Calu3 (cell line): ENCODE results near the gene MOCS1. TPM values are rescaled to one million over a fixed set of nuclear protein-coding genes. Genes with fewer than 3 reads are reported as not detected.

Experiments
- BruUV-seq: library from RNA; stranded (reverse); fragments of 400-500 nt; replicated peaks from 2 replicates; lab custom pipeline; 2021; lab: Mats Ljungman, UMichigan
- CTCF ChIA-PET: fragments of 300-600 bp; sonication (Branson Sonifier 250); formaldehyde crosslinking; loops from one replicate; lab custom pipeline; 2022; ENCODE audit warnings: antibody characterized with exemption; lab: Charles Lee
- DNase-seq: peaks from one replicate; pipeline ENCODE4 v3.0.0; 2022
- H3K27ac Mint-ChIP-seq: one replicate; pipeline ENCODE4 v1.8.0; 2022; ENCODE audit warnings: mixed read lengths; ENCODE audit not compliant: unreplicated experiment
- H3K27me3 Mint-ChIP-seq: one replicate; pipeline ENCODE4 v1.8.0; 2022; ENCODE audit warnings: mixed read lengths; ENCODE audit not compliant: unreplicated experiment
- H3K36me3 Mint-ChIP-seq: one replicate; pipeline ENCODE4 v1.8.0; 2022; ENCODE audit warnings: mild to moderate bottlenecking, moderate library complexity, mixed read lengths; ENCODE audit not compliant: insufficient read depth, unreplicated experiment
- H3K4me1 Mint-ChIP-seq: one replicate; pipeline ENCODE4 v1.8.0; 2022; ENCODE audit warnings: mild to moderate bottlenecking, low read depth, mixed read lengths; ENCODE audit not compliant: unreplicated experiment
- H3K4me3 Mint-ChIP-seq: one replicate; pipeline ENCODE4 v1.8.0; 2022; ENCODE audit warnings: mild to moderate bottlenecking, low read depth, moderate library complexity, mixed read lengths; ENCODE audit not compliant: unreplicated experiment
- H3K9me3 Mint-ChIP-seq: one replicate; pipeline ENCODE4 v1.8.0; 2022; ENCODE audit warnings: low read depth, mixed read lengths; ENCODE audit not compliant: unreplicated experiment
- intact Hi-C: fragments of 100-400 bp; cut with micrococcal nuclease; formaldehyde crosslinking; loops from one replicate; pipeline ENCODE4 v1.10.0; 2022; ENCODE audit not compliant: unreplicated experiment
- total RNA-seq: library from RNA; stranded (reverse); gene quantifications from 2 replicates; pipeline ENCODE4 v1.2.3, GENCODE V29; 2022
- TF ChIP-seq, protein P1 (sequence below): fragments of 200-600 bp; IDR thresholded peaks from one replicate; pipeline ENCODE4 v1.8.0; 2022; ENCODE audit warnings: antibody characterized with exemption; ENCODE audit not compliant: unreplicated experiment

The MOCS1 gene
- total RNA-seq, 1 experiment from 2014 or later, result 2.5 TPM

- no peaks in the 10 kb centered on the region for H3K4me1 Mint-ChIP-seq
- BruUV-seq, result no TSS peak
- intact Hi-C loops, result no loop called here
- H3K27ac Mint-ChIP-seq, result no peak overlapping the region
- TF ChIP-seq, protein P1, sequence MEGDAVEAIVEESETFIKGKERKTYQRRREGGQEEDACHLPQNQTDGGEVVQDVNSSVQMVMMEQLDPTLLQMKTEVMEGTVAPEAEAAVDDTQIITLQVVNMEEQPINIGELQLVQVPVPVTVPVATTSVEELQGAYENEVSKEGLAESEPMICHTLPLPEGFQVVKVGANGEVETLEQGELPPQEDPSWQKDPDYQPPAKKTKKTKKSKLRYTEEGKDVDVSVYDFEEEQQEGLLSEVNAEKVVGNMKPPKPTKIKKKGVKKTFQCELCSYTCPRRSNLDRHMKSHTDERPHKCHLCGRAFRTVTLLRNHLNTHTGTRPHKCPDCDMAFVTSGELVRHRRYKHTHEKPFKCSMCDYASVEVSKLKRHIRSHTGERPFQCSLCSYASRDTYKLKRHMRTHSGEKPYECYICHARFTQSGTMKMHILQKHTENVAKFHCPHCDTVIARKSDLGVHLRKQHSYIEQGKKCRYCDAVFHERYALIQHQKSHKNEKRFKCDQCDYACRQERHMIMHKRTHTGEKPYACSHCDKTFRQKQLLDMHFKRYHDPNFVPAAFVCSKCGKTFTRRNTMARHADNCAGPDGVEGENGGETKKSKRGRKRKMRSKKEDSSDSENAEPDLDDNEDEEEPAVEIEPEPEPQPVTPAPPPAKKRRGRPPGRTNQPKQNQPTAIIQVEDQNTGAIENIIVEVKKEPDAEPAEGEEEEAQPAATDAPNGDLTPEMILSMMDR, result no peak
- peaks cover 8% of the 10 kb centered on the region for H3K27me3 Mint-ChIP-seq
- no peaks in the 10 kb centered on the region for H3K9me3 Mint-ChIP-seq
- no peak overlapping the region for H3K4me3 Mint-ChIP-seq
- no peaks in the 10 kb centered on the region for H3K36me3 Mint-ChIP-seq
- no peak for DNase-seq
- CTCF ChIA-PET, result no interaction called here
Measured at GRCh38 chr6:39952167-39952566, 17.9 kb upstream of the MOCS1 start.

- no peak for DNase-seq
- H3K27ac Mint-ChIP-seq, result no peak overlapping the region
- no peak overlapping the region for H3K4me3 Mint-ChIP-seq
- H3K4me1 Mint-ChIP-seq, result no peaks in the 10 kb centered on the region
- no peaks in the 10 kb centered on the region for H3K9me3 Mint-ChIP-seq
- CTCF ChIA-PET, result no interaction called here
- no peaks in the 10 kb centered on the region for H3K36me3 Mint-ChIP-seq
- H3K27me3 Mint-ChIP-seq, result peaks cover 13% of the 10 kb centered on the region
- intact Hi-C loops, result no loop called here
- TF ChIP-seq, protein P1, result no peak
- BruUV-seq, result no TSS peak
Measured at GRCh38 chr6:39951716-39952115, 17.5 kb upstream of the MOCS1 start.

DNA sequence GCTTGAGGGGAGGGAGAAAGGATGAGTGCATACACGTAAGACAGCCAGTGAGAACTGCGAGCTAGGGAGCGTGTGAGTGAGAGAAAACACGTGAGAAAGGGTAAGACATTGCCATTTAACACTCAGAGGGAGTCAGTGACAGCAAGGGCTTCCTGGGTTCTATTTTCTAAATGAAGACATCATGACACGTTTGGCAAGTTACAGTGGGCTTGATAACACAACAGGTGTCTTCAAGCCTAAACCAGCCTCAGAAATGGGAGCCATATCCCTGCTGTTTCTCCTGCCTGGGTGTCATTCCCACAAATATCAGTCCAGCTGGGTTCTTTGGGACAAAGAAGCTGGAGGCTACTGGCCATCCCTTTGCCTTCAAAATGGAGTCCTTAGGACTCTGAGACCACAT lies 16.9 kb upstream of the MOCS1 start:
- no peaks in the 10 kb centered on the region for H3K4me1 Mint-ChIP-seq
- intact Hi-C loops, result no loop called here
- BruUV-seq, result no TSS peak
- CTCF ChIA-PET, result no interaction called here
- H3K4me3 Mint-ChIP-seq, result no peak overlapping the region
- no peak for DNase-seq
- H3K36me3 Mint-ChIP-seq, result no peaks in the 10 kb centered on the region
- peaks cover 16% of the 10 kb centered on the region for H3K27me3 Mint-ChIP-seq
- no peak overlapping the region for H3K27ac Mint-ChIP-seq
- H3K9me3 Mint-ChIP-seq, result no peaks in the 10 kb centered on the region
- TF ChIP-seq, protein P1, result no peak

- no peaks in the 10 kb centered on the region for H3K9me3 Mint-ChIP-seq
- CTCF ChIA-PET, result interaction anchor here (0.6 kb wide), 1 partner anchor 29 kb away, joined by 3 read pairs; no protein-coding TSS in a partner anchor
- no TSS peak for BruUV-seq
Measured at GRCh38 chr6:39950125-39950720, 16.0 kb upstream of the MOCS1 start.

More at GRCh38 chr6:39950125-39950720, 16.0 kb upstream of the MOCS1 start:
- Mint-ChIP-seq H3K27me3 (peaks cover 16% of the 10 kb centered on the region), H3K36me3 (no peaks in the 10 kb centered on the region), H3K27ac (no peak overlapping the region), H3K4me3 (no peak overlapping the region), H3K4me1 (no peaks in the 10 kb centered on the region)
- TF ChIP-seq, protein P1, result no peak
- DNase-seq, result no peak
- intact Hi-C loops, result no loop called here
